GM19240 (cell line): ENCODE results near the gene SMG6.

Experiments
- DNase-seq: peaks from one replicate; pipeline ENCODE4 v3.0.0; 2011; ENCODE audit warnings: low spot score; ENCODE audit not compliant: insufficient read length

Gene SMG6

GRCh38 chr17:2064147-2064489 lies 239.5 kb downstream of the SMG6 start:
- no peak for DNase-seq

GRCh38 chr17:2063261-2064146 lies 240.1 kb downstream of the SMG6 start:
- DNase-seq: no peak

- no peak for DNase-seq
Observed at GRCh38 chr17:2062571-2063183, 240.9 kb downstream of the SMG6 start.

GRCh38 chr17:2061441-2061958 lies 242.1 kb downstream of the SMG6 start:
- DNase-seq: no peak

GRCh38 chr17:2060681-2061440 lies 242.7 kb downstream of the SMG6 start:
- DNase-seq: no peak

GRCh38 chr17:2060385-2060658 lies 243.3 kb downstream of the SMG6 start:
- no peak for DNase-seq

- DNase-seq: no peak
Observed at GRCh38 chr17:2059547-2060384, 243.8 kb downstream of the SMG6 start.

GRCh38 chr17:2058586-2059546 lies 244.7 kb downstream of the SMG6 start:
- DNase-seq: peak; percentile 55

GRCh38 chr17:2057760-2058585 lies 245.6 kb downstream of the SMG6 start:
- no peak for DNase-seq

GRCh38 chr17:2057175-2057759 lies 246.3 kb downstream of the SMG6 start:
- DNase-seq: no peak

GRCh38 chr17:2056206-2057174 lies 247.1 kb downstream of the SMG6 start:
- peak; percentile 55 for DNase-seq

- no peak for DNase-seq
Observed at GRCh38 chr17:2055292-2056205, 248.0 kb downstream of the SMG6 start.

GRCh38 chr17:2054512-2055291 lies 248.9 kb downstream of the SMG6 start, which contains the start of gene HIC1:
Gene HIC1 (plus strand): TSS chr17:2055103. CDS start chr17:2056691, 1,588 bp downstream.
- peak; percentile 78 for DNase-seq

GRCh38 chr17:2054262-2054511 lies 249.4 kb downstream of the SMG6 start:
- no peak for DNase-seq

GRCh38 chr17:2053380-2054261 lies 250.0 kb downstream of the SMG6 start:
- DNase-seq: no peak
